ENCODE data around the gene OPRM1. TPM values are rescaled to one million over a fixed set of nuclear protein-coding genes. Genes with fewer than 3 reads are reported as not detected.
"Not testable (repeated sequence)": the region's sequence is repeated elsewhere in the genome, so short reads cannot be mapped to it uniquely, and the experiment has no call there.

Gene OPRM1
- total RNA-seq, 1 donor from 2014 or later, result not detected

DNA sequence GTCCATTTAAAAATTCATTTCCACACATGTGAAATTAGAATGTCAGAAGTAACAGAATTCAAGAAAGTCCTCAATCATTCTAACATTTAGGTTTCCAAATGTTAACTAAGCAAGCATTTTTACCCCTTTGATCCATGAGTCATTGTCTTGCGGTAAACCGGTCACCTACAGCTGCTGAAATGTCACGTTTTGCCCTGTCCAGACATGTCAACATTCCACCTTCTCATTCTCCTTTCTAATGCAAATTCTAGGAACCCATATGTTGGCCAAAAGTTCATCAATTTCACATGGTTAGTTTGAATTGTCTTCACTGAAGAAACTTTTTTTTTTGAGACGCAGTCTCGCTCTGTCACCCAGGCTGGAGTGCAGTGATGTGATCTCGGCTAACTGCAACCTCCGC is 200.4 kb downstream of the OPRM1 start:
- no peak for DNase-seq (ENCODE audit: low spot score)

DNA sequence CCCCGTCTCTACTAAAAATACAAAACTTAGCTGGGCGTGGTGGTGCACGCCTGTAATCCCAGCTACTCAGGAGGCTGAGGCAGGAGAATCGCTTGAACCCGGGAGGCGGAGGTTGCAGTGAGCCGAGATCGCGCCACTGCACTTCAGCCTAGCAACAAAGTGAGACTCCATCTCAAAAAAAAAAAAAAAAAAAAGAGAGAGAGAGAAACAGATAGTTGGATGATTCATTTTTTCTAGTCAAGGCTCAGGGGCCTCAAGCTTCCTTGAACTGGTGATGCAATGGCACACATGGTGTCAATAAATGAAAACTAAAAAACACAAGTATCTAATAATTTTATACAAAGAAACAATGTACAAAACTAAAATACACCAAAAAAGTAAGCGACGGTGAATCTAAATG is 202.0 kb downstream of the OPRM1 start:
- DNase-seq (ENCODE audit: low spot score), result not testable (repeated sequence)

GRCh38 chr6:154241581-154241980 is 202.5 kb downstream of the OPRM1 start:
- DNase-seq (ENCODE audit: low spot score), result no peak

DNA sequence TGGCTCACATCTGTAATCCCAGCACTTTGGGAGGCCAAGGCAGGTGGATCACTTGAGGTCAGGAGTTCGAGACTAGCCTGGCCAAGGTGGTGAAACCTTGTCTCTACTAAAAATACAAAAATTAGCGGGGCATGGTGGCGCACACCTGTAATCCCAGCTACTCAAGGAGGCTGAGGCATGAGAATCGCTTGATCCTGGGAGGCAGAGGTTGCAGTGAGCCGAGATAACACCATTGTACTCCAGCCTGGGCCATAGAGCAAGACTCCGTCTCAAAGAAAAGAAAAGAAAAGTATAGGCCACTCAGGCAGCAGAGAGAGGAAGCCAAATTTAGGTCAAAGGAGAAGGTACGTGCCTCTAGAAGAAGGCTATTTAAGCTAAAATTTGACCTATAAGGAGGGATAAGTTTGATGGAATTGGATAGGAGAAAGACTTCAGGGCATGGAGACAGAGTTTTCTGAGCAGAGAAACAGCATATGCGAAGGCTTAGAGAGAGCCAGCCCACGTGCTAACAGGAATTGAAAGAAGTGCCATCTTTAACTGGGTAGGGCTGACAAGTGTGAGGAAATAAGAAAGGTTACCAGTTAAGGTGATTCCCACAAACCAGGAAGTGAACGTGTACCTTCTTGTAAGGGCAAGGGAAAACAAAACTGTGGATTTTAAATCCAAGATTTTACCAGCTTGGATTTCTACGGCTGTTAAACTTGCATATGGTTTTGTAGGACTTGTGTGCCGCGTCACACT is 203.7 kb downstream of the OPRM1 start:
- no peak for DNase-seq (ENCODE audit: low spot score)

DNA sequence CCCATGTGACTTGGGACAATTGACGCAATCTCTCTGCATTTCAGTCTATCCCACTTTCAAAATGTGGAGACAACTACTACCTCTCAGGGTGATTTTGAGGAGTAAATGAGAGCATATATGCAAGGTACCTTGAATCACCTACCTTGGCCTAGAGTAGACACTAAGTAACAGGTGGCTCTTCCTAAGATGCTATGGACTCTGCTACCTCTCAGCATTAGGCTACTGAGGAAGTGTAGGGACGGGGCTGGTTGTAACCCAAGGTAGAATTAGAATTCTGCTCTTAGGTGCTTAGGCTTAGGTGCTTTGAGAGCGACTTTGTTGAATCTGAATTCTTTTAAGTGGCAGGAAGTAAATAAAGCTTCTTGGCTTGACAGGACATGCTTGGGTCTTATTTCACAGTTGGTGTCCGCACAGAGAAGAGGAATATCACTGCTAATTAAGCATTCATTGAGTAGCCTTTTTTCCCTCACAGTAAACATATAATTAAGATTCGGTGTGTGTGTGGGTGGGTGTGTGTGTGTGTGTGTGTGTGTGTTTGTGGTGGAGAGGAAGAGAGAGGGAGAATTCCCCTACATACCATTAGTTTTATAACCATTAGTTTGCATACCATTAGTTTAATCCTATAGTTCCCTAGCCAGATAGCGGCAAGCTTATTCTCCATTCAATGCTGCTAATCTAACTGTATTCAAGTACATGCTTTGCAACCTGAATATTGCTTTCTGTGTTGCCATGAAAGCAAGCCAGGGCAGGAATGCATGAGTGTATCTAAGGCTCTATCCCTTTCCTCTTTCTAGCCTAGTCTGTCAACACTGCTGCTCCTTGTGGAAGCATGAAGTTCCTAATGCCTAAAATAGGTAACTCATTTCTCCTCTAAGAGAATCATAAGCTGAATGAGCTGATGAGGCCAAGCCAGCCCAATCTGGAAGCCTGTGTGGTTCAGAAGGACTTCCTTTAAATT is 205.0 kb downstream of the OPRM1 start:
- DNase-seq (ENCODE audit: low spot score), result no peak

DNA sequence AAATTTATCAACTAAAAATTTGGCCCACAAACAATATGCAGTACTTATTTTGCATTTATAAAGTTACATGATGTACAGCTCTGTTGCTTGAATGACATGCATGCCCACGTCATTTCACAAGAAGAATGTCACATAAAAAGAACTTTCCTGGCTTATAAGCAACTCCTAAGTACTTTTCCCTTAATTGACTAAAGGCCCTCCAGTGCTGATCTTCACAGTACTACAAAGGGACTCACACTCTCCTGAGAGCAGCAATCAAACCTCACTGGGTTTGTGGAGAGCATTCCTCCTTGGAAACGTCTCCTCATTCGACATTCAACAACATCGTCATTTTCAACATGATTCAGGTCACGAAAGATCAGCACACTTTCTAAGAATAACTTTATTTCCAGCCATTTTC is 206.5 kb downstream of the OPRM1 start:
- no peak for DNase-seq (ENCODE audit: low spot score)

DNA sequence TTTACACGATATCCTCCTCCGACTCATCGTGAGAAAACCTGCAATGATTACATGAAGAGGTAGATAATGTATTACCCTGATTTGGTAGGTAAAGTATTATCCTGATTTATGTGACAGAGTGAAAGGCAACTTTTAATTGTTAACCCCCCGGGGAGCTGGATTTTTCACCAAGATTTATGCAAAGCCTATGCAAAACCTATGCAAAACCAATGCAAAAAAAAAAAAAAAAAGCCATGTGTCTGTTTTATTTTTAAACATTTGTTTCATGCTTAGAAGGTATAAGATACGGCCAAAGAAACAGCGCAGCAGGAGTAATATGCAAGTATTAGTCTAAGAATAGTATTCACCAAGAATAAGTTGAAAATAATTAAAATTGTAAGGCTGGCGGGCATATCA is 207.7 kb downstream of the OPRM1 start:
- no peak for DNase-seq (ENCODE audit: low spot score)

GRCh38 chr6:154247119-154247861 is 208.2 kb downstream of the OPRM1 start:
- no peak for DNase-seq (ENCODE audit: low spot score)

DNA sequence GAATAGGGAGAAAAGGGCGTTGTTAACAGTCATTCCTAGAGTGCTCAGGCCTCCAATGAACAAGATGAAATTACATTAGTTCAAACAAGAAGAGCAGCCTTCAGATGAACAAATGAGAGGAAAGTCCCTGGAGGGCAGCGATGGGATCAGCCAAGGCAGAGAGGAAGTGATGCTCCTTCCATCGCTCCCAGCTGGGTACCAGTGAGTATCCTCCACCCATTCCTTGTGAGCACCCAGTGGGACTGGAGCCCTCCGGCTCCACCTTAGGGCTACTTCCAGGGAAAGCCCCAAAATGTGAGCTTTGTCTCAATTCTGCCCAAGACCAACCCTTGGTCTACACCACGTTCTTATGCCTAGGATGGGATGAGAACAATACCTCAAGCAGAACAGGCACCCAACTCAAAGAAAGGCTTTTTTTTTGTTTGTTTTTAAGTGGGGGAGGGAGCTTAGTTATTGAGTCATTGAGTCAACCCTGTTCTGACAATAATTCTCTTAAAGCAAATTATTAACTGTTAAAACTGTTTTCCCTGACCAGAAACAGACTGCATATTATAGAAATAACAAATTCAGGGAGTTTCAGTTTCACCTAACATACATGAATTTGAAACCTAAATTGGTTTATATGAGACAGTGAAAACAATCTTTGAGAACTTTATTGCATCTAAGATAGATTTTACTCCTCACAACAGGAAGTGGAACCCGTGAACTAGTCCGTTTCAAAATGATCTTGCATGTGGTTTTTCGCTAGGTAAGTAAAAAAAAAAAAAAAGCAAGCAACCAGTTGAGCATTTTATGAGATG is 210.7 kb downstream of the OPRM1 start:
- DNase-seq (ENCODE audit: low spot score), result no peak

- no peak for DNase-seq (ENCODE audit: low spot score)
Measured at GRCh38 chr6:154251116-154251515, 212.1 kb downstream of the OPRM1 start.

DNA sequence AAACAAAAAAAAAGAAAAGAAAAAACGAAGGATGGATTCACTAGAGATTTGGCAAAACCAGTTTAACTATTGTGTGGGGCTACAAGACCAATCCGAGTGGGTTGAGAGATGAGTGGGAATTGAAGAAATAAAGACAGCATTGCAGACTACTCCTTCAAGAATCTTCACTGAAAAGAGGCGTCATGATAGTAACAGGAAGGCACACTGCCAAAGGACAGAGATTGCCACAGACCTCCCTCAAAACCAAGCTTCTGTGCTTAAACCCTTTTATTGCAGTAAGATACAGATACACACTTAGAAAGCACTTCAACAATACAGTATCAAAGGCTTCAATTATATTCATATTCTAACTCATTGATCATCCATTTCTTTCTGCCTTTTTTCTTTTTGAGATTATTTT is 213.6 kb downstream of the OPRM1 start:
- DNase-seq (ENCODE audit: low spot score), result no peak

DNA sequence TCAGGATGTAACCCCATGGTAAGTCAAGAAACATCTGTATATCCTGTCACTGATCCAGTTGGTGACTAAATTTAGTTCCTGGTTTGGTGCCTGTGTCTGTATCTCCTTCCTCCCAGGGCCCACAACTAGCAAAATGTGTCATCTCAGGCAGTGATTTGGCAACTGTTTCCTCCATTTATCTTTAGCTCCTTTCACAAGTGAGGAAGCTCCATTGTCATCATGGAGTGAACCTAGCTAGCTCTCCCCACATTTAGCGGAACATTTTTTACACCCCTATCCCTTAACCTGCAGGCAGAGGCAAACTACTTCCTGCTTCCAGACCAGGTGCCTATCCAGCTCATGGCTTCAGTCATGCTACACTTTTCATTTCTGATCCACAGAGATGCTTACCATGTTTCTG is 218.0 kb downstream of the OPRM1 start:
- no peak for DNase-seq (ENCODE audit: low spot score)

DNA sequence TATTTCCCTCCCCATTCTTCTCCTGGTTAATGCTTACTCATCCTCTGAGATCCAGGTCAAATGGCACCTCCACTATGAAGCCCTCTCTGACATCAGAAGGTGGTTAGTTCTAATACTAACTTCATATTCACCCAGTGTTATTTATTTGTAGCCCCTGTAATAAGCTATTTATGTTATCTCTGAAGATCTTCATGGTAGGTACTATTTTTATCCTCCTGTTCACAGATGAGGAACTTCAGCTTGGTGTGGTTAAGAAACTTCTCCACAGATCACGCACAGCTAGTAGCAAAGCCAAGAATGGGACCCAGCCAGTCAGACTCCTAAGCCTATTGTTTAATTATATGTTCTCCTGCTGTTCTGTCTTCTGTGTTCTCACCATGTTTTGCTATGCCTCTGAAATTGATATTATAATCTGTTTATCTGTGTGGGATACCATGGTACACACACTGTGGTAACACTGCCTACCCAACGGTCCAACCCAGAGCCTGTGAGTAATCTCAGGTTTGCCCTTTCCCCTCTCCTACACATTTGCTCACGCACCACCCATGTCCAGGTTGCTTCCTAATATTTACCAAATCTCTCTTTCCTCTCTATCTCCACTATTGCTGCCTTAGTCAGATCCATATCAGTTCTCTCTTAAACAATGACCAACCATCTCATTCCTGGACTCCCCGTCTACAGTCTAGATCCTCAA is 219.2 kb downstream of the OPRM1 start:
- DNase-seq (ENCODE audit: low spot score), result no peak

DNA sequence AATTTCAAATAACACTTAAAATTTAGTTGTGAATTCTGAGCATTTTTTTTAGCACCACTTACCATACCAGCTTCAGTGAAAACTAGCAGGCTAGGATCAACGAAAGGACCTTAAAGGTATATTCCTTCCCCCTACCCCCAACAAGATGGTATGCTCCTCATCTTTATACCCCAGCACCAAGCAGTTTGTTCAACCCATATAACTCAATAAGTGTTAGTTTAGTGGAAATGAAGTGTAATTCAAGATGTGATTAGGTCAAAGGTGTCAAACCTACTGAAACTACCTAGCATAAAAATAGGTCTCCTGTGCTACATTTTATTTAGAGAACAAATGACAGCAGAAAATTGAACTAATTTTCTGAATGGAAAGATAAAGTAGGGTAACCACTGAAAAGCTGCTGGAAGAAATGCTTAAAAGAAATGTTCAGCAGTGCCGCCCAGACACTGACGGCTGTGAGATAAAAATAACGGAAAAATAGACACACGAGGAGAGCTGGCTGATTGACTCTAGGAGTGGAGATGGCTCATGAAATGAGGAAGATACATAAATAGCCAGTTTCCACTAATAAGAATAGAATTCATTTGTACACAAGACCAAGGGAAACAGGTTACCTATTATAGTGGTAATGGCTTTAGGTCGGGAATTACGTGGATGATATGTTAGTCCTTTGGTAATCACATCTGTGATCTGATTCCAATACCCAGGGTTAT is 222.8 kb downstream of the OPRM1 start:
- DNase-seq (ENCODE audit: low spot score), result no peak

GRCh38 chr6:154266560-154267099 is 227.6 kb downstream of the OPRM1 start:
- no peak for DNase-seq (ENCODE audit: low spot score)

- DNase-seq (ENCODE audit: low spot score), result no peak
Measured at GRCh38 chr6:154267508-154268106, 228.6 kb downstream of the OPRM1 start.

DNA sequence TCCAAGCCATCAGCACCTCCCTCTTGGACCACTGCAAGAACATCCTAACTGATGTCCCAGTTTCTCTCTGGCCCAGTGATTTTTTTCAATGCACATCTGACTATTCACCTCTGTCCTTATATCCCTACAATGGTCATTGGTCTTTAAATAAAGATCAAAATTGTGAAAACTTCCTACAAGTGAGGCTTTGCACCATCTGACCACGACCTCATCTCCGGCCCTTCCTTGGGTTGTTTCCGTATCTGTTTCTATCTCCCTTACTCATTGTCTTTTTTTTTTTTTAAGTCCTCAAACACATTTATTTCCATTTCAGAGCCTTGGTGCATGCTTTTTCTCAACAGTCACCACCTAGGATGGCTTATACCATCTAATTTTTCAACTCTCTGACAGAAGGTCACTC is 229.4 kb downstream of the OPRM1 start:
- no peak for DNase-seq (ENCODE audit: low spot score)

DNA sequence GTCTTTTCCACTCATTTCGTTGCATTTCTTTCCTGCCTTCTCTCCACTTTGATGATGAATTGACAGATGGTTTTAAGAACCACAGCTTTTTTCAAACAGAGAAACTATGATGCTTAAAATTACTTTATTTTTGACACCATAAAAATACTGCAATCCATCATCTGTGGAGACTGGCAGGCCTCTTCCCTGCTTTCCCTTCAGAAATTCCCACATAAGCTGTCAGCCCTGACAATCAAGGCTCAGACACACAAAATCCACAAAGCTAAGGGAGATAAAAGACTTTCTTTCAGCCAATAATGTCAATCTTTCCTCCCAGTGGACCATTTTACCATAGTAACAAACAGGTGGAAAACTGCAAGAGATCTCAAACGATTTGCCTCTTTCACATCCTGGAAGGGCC is 235.1 kb downstream of the OPRM1 start:
- DNase-seq (ENCODE audit: low spot score), result no peak

DNA sequence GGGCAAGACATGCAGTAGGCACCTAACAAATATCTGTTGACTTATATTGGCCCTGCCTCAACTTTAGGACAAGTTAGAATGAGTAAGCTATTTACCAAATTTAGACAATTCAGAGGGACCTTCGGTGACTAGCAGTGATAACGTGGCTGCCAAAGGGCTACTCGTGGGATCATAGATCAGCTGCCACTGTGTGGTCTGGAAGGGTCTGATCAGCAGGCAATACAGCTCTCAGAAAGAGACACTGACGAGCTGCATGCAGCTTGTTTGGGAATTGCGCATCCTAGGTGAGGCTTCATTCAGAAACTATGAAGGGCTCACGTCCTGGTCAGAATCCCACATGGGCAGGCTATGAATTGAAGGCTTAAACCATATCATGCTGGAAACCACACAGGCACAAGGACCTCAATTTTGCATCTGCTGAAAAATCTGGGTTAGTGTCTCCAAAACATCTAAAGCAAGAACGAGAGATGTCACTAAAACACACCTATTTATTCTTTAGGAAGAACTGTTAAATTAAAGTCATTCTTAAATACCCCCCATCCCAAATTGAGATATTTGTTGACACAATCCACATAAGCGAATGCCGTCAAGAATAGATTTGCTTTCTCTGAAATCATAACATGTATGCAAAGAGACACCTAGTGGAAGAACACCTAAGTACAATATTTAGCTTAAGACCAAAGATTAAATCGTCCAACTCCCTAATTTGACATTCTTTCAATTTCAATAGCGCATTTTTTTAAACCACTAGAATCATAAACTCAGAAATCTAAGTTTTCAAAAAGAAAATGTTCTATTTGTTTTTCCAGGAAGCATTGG is 238.0 kb downstream of the OPRM1 start:
- DNase-seq (ENCODE audit: low spot score), result no peak

Measured in ureter (tissue), 1 donor.